Activated CD8-positive, alpha-beta memory T cell treated with anti-CD3 and anti-CD28 coated beads, Interleukin-2, amount 50 U/mL, for 48 hours (primary cell): ENCODE data around the gene MEPE.
A peak's percentile ranks its signal among the peaks of the same experiment; 100 is the strongest.

Source experiments
- DNase-seq: peaks from one replicate; pipeline ENCODE4 v3.0.0-alpha.2; 2020

Gene MEPE

DNA sequence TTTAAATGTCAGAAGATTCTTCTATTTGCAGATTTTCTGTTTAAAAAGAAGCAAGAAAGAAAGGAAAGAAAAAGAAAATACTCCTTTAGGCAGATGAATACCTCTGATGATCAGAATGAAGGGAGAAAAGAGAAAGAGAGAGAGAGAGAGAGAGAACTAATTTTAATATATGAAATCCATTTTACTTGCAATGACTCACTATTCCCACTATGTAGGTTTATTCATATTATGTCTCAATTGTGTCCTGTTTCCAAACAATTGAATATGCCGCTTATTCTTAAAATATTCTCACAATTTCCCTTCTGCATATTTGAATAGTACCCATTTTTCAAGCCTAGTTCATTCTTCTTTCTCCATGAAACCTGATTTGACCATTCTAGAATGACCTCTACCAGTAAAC lies 11.7 kb downstream of the MEPE start:
- no peak for DNase-seq

DNA sequence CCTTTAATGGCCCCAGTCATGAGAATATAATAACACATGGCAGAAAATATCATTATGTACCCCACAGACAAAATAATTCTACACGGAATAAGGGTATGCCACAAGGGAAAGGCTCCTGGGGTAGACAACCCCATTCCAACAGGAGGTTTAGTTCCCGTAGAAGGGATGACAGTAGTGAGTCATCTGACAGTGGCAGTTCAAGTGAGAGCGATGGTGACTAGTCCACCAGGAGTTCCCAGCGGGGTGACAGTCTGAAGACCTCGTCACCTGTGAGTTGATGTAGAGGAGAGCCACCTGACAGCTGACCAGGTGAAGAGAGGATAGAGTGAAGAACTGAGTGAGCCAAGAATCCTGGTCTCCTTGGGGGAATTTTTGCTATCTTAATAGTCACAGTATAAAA lies 13.5 kb downstream of the MEPE start:
- DNase-seq, result no peak

DNA sequence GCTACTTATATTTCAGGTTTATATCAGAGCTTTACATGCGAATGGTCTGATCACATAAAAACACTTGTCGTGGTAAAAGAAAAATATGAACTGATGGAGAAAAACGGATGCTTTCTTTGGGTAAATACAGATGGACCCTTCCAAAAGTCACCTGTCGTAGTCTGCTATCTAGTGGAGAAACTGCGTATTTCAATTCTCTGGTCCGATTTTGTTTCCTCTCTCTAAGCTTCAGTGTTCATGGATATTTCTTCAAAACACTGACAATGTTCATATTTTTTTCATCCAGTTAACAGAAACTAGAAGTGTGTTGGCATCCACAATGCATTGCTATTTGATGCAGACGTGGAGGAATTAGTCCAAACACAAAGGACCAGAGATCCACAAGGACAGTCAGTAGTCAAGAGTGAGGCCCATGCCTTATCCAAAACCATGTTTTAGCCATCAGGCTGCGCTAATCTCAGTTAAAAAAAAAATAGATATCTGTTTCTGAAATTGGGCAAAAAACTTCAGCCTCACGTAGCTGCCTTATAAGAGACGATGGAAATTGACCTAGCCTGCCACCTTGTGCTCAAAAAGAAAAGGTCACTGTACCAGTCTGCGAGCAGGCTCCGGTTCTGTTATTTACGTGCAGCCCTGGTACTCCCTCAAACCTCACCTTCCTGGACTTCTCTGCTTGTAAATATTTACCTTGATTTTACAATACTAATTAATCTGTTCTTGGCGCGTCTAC lies 16.0 kb downstream of the MEPE start:
- DNase-seq, result peak; percentile 55

- no peak for DNase-seq
Measured at GRCh38 chr4:87849612-87850011, 16.8 kb downstream of the MEPE start.

DNA sequence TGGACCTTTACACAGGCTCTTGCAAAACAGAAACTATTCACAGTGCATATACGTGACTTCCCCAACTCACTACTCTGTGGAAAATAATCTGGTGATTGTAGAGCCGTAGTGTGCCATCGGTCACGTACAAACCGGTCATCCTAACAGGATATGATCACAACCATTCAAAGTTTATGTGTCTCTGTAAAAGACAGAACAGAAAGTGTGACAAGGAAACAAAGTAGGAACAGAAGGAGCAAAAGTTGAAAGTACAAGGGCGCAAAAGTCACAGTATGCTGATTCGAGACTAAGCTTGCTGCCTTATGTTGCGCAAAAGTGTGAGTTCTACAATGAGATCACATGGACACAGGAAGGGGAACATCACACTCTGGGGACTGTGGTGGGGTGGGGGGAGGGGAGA lies 18.6 kb downstream of the MEPE start:
- DNase-seq, result no peak

- no peak for DNase-seq
Measured at GRCh38 chr4:87851953-87852352, 19.2 kb downstream of the MEPE start.

DNA sequence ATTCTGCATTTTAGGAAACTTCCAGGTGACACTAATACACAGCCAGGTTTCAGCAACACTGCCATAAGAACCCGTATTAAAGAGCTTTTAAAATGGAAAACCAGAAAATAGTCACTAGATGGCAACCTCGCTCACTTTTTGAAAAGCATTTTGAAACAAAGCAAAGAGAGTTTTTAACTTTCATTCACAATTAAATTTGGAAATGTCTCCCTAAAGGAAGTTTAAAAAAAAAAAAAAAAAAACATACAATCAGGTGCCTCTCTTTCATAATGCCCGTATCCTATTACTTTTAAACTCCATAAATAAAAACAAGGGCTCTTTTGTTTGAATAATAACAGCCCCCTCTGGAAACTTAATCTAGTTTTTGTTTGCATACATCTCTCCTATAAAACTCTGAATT lies 20.3 kb downstream of the MEPE start:
- no peak for DNase-seq

- DNase-seq, result no peak
Measured at GRCh38 chr4:87853891-87854290, 21.1 kb downstream of the MEPE start.

DNA sequence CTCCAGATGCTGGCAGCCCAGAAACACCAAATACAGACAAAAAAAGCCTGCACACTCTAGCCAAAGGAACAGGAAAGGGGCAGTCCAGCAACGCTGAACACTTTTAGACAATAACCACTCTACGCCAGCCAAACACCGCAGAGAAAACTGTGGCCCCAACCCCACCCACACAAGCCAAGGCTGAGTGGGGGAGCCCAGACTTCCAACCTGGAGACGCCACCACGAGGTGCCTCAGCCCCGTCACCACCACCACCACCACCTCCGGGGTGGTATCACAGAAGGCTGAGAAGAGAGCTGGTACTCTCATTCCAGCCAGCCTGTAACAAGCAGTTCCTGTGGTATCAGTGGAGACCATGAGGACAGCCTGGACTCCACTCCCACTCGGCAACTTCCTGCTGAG lies 22.8 kb downstream of the MEPE start:
- DNase-seq, result no peak

DNA sequence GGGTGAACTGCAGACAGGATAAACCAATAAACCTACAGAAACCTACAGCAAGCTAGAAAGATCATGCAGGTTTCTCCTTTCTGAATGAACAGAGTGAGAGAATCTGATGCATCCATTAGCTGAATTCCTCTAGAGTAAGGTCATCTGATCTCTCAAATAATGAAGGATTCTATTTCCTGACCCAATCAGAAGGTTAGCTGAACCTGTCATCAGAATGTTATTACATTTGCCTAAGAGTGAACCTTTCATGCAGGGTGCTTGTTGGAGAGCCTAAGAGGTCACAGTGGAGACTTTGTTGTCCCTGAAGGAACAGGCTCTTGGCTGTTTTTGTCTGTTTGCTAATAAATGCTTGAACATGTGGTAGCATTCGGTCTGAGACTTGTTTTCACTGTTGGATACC lies 24.0 kb downstream of the MEPE start:
- DNase-seq, result no peak

- no peak for DNase-seq
Measured at GRCh38 chr4:87857789-87858188, 25.0 kb downstream of the MEPE start.

DNA sequence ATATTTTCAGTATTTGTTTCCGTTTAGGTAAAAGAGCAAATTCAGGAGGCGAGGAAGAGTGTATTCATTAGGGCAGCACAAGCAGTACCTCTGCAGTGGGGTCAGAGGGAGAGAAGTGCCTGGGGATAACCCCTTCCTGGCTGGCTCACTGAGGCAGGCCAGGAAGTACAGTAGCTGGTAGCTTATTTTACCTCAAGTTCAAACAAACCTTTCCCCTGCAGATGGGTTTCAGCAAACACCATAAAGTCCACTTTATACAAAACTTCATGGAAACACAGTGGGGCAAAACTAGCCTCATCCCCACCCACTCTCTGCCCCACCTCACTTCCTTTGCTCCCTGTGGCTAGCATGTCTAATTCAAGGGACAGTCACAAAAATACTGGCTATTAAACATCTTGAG lies 29.5 kb downstream of the MEPE start:
- no peak for DNase-seq

DNA sequence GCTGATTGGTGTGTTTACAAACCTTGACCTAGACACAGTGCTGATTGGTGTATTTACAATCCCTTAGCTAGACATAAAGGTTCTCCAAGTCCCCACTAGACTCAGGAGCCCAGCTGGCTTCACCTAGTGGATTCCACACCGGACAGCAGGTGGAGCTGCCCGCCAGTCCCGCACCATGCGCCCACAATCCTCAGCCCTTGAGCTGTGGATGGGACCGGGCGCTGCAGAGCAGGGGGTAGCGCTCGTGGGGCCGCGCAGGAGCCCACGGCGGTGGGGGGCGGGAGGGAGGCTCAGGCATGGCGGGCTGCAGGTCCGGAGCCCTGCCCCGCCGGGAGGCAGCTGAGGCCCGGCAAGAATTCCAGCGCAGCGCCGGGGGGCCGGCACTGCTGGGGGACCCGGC lies 30.7 kb downstream of the MEPE start:
- DNase-seq, result no peak

GRCh38 chr4:87864321-87864720 lies 31.6 kb downstream of the MEPE start:
- no peak for DNase-seq

GRCh38 chr4:87865288-87865687 lies 32.5 kb downstream of the MEPE start:
- no peak for DNase-seq

DNA sequence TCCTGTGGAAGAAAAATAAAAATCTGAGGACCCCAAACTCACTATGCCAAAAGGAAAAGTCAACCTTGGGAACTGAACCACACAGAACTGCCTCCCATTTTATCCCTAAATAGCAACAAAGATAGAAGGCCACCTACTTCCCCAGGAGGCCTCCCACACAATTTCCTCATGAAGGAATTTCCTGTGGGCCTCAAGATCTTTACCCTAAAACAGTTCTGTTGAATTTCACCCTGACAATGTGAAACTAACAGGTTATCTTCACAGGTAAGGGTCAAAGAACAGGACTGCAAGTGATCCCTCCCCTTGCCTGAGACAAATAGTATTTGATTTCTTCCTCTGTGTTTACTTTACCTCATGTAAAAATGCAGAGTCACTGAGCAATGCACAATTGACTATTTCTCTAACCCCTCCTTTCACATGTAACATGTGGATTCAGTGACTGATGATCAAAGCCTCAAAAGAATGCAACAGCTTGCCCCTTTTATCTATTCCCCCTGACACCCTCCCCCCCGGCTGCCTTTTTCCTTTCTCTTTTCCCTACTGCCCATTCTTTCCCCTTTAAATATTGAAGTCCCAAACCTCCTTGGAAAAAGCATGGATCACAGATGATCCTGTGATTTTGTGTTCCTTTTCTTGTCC lies 33.3 kb downstream of the MEPE start:
- no peak for DNase-seq

- no peak for DNase-seq
Measured at GRCh38 chr4:87868522-87868921, 35.8 kb downstream of the MEPE start.

DNA sequence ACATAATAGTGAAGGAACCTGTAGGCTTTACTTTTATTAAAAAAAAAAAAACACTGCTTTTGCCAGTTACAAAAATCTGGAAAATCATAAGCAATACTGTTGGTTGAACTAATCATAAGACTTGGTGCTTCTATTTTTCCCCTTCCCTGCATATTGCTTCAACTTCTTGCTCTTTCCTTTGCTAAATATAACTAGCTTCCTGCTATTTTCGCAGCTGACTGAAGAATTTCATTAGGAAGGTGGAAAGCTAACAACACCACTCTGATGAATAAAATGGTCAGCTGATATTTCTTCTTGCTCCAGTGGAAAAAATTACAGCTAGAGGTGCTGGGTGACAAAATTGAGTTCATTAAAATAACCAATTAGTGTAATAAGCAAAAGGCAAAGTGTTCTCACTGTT lies 39.3 kb downstream of the MEPE start:
- DNase-seq, result no peak

DNA sequence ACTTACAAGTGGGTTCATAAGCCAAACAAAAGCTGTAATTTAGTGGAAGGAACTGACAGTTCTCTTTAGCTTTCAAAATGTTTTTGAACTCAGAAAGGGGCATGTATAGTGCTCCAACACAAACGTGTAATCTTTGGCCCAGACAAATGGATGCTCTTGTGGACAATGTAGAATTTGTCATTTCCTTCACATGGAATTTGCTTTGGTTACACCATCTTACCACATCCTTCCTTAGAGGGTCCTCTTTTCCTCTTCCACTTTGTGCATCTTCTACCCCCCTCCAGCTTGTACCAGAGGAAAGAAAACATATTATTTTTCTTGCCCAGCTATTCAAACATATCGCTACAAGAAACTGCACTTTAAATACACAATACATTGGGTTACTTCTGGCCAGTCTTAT lies 42.4 kb downstream of the MEPE start:
- no peak for DNase-seq

GRCh38 chr4:87880106-87880505 lies 47.3 kb downstream of the MEPE start:
- DNase-seq, result no peak

DNA sequence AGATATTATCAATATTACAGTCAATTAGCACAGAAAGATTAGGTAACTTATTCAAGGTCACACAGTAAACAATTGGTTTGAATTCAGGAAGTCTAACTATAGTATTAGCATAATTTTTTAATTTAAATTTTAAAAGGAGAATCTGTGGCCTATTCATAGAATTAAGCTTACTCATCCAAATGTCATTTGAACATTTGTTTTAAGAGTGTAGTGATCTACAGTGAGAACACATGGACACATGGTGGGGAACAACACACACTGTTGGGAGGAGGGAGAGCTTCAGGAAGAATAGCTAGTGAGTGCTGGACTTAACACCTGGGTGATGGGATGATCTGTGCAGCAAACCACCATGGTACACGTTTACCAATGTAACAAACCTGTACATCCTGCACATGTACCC lies 48.3 kb downstream of the MEPE start:
- DNase-seq, result no peak

DNA sequence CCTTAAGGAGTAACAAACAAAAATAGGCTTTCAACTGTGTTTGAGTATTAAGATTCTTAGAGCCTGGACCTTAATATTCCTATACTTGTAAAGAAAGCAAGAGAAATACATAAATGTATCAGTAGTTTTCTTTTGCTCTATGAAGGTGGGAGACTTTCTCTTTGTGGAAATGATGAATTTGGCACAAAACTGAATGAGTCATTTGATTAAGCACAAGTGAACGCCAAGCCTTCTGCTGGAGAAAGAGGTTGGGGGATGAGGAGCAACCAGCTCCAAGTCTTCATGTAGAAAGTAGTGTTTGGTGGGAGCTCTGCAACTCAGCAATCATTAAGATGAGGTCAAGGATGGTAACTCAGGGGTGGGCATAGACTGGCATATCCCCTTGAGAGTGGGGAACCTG lies 49.6 kb downstream of the MEPE start:
- no peak for DNase-seq

DNA sequence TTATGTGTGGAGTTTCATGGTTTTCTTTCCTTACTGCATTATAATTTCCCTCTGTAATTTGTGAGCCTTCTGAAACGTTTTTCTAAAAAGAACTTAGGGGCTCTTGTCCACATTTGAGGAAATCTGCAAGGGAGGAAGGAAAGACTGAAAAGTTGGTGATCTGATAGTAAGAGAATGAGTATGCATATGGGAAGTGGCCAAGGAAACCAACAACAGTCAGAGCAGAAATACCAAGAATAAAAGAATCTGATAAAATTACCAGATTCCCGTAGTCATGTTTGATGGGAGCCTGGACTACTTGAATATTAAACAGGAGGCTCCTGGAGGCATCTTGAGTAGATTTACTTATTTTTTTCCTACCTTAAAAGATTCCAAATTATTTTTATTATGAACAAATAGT lies 50.1 kb downstream of the MEPE start:
- no peak for DNase-seq

- DNase-seq, result no peak
Measured at GRCh38 chr4:87884976-87885549, 52.3 kb downstream of the MEPE start.

GRCh38 chr4:87886083-87886482 lies 53.3 kb downstream of the MEPE start:
- no peak for DNase-seq
